Endometrial microvascular endothelial cells (primary cell): ENCODE measurements around the gene GSTT2B. TPM values are rescaled to one million over a fixed set of nuclear protein-coding genes. Genes with fewer than 3 reads are reported as not detected.
"Not testable (repeated sequence)": the region's sequence is repeated elsewhere in the genome, so short reads cannot be mapped to it uniquely, and the experiment has no call there.

Experiments
- in situ Hi-C: cut with HindIII; loops from 2 replicates; pipeline ENCODE4 v1.10.0; 2017; ENCODE audit warnings: low sequenced_read_pairs, low pct_unique_long_range_greater_than_20kb; ENCODE audit errors: inconsistent ontology term
- total RNA-seq: library from RNA; depleted of rRNA; stranded (reverse); fragments of >200 nt; gene quantifications from one replicate; pipeline ENCODE4 v1.2.3, GENCODE V29; 2015; ENCODE audit errors: inconsistent ontology term

The GSTT2B gene
- total RNA-seq, 1 donor from 2014 or later: 0.19 TPM

DNA sequence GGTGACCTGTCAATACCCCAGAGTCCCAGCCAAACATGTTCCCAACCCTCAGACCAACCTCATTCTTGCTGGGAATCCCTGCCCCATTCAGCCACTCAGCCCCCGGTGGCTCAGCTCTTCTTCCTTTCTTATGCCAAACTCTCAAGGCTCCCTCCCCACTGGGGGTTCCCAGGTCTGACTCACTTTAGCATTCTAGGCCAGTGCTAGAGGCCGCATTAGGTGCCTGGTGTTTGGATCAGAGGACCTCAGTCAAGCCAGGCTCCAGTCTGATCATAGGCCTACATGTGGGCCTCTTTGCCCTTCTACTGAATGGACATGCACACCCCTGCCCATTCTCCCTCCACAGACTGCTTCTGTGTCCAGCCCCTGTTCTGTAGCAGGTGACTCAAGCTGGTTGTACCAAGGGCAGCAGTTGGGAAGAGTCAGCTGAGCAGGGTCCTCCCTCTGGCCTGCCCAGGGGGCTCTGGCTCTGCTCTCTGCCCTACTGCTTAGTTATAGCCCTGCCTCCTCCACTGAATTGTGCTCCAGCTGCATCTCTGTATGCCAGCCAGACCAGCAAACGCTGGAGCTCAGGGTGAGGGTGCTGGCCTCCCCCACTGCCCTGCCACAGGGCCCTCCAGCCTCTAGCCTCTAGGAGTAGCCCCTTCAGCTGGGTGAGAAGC is 28.7 kb upstream of the GSTT2B start:
- in situ Hi-C loops: not testable (repeated sequence)

DNA sequence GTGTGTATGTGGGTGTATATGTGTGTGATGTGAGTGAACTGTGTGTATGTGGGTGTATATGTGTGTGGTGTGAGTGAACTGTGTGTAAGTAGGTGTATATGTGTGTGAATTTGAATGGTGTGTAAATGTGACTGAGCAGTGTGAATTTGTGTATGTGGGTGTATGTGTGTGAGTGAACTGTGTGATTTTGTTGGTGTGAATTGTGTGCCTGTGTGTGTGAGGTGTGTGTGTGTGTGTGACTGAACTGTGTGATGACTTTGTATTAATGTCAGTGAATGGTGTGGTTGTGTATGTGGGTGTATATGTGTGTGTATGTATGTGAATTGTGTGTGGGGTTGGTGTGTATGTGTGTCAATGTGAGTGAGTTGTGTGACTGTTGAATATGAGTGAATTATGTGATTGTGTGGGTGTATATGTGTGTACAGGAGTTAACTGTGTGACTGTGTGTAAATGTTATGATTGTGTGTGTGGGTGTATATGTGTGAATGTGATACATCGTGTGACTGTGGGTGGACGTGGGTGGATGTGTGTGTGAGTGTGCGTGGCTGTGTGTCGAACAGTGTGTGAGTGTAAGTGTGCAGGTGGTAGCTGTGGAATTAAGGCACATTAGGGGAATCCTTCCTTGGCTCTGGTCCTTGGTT is 25.7 kb upstream of the GSTT2B start:
- in situ Hi-C loops: not testable (repeated sequence)

DNA sequence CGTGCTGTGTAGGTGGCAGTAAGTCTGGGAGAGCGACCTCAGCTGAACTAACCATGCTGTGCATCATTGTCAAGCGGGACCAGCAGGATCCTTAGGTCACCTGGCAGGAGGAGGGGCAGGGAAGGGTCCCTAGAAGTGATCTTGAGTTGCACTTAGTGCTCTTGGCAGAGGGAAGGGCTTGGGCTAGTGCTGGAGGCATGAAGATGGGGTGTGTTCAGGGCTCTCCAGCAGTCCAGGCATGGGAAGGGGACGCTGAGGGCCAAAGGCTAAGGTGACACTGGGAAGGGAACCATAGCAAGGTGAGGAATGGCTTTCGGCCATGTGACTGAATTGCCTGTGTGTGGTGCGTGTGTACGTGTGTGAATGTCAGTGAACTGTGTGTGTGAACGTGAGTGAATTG is 25.1 kb upstream of the GSTT2B start:
- in situ Hi-C loops: not testable (repeated sequence)

DNA sequence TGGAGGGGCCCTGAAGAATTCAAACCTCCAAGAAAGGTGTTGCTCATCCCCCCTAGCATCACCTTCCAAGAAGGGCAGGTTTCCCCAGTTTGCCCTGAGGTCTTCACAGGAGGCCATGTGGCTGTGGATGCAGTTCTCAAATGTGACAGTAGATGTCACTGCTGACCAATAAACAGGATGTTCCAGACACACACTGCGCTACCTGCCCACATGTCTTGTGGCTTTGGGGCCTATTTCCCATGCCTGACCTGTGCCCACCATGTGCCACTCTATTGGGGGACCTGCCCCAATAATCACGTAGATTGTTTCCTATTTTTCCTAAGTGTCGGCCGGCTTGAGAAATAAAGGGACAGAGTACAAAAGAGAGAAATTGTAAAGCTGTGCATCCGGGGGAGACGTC is 23.4 kb upstream of the GSTT2B start:
- in situ Hi-C loops: no loop called here

DNA sequence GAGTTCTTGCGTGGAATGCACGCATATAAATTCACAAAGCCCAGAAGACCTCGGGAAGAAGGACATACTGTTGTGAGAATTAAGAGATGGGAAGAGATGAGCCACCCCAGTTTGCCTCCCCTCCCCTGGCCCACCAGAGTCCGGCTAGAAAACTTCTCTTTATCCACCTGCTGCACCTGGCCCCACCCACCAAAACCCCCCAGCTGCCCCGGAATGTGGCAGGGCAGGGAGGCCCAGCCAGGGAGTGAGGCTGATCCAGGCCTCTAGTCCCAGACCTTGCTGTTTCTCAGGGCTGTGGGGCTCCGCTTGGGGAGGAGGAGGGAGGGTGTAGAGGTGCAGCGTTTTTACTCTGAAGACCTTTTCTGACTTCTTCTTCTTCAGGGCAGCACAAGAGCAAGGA is 19.6 kb upstream of the GSTT2B start:
- in situ Hi-C loops: not testable (repeated sequence)

DNA sequence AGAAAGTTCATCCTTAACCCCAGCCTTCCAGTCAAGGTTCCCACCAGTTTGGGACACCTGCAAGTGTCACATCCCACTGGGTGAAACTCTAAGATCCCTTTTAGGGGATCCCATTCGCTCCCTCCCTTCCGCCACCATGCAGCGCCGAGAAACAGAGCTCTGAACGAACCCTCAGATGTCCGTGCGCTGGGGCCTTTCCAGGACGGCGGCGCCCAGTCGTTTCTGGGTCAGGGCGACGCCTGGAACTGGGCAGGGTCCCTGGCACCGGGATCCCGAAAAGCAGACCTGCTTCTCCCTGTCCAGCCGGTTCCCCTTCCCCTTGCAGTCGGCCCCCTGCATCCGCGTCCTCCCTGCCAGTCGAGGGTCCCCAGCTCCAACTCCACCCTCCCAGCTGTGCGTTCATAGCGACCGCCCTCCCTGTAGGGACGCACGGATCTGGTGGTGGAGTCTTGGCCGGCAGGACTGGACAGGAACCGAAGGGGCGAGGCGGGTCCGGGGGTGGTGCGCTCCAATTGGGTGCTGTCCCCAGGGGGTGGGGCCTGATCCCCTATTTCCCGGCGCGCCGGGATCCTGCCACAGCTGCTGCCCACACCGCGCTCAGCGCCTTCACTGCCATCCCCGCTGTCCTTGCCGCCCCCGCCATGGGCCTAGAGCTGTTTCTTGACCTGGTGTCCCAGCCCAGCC is 18.7 kb upstream of the GSTT2B start, which contains the start of gene GSTT2:
TSS of gene GSTT2 (plus strand) at position 578 of the 684 bp plus-strand sequence.
- in situ Hi-C loops: not testable (repeated sequence)

DNA sequence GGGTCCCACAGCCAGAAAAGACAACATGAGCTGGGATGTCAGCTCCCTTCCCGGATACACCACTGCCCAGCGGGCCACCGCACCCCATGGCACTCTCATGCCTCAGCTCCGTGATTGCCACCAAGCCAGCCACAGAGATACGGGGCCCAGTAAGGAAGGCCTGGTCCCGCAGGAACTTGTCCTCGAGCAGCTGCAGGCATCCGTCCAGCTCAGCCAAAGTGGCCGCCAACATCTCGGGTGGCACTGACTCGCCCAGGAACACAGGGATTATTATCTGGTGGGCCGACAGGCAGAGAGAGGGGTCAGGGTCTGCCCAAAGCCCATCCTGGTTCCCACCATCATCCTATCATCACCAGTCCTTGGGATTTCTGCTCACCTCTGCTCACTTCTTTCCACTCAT is 16.3 kb upstream of the GSTT2B start:
- in situ Hi-C loops: not testable (repeated sequence)

DNA sequence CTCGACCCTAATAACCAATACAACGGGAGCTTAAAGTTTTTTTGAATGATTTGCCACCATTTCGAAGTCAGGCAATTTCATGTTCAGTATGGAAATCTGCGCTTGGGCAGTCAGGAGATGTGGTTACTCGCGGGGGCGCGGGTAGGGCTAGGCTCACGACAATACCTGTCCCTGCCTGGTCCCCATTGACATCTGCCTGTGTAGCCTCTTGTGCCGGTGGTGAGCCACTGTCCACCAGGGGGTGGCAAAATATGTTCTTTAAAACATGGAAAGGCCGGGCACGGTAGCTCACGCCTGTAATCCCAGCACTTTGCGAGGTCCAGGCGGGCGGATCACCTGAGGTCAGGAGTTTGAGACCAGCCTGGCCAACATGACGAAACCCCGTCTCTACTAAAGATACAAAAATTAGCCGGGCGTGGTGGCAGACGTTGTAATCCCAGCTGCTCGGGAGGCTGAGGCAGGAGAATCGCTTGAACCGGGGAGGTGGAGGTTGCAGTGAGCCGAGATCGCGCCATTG is 13.9 kb upstream of the GSTT2B start:
- in situ Hi-C loops: not testable (repeated sequence)

GRCh38 chr22:23974345-23974744 is 13.3 kb upstream of the GSTT2B start, which contains the start of gene DDT:
Gene DDT (minus strand): TSS chr22:23974441. CDS start chr22:23974414, 27 bp downstream.
- in situ Hi-C loops: not testable (repeated sequence)

DNA sequence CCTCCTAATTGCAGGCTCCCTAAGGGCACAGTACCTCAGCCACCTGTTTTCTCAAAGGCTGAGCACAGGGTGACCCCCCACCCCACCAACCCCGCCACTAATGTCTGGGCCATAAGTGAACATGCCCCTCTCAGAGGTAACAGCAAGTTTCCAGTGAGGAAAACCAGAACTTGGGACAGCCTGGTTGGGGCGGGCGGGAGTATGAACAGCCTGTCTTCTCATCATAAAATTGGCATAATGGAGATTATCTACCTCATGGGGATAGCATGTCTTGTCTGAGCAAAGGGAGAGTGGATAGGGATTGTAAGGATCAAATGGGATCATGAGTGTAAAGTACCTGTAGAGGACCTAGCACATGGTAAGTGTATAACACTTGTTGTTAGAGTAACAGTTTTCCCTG is 10.9 kb upstream of the GSTT2B start:
- in situ Hi-C loops: not testable (repeated sequence)

DNA sequence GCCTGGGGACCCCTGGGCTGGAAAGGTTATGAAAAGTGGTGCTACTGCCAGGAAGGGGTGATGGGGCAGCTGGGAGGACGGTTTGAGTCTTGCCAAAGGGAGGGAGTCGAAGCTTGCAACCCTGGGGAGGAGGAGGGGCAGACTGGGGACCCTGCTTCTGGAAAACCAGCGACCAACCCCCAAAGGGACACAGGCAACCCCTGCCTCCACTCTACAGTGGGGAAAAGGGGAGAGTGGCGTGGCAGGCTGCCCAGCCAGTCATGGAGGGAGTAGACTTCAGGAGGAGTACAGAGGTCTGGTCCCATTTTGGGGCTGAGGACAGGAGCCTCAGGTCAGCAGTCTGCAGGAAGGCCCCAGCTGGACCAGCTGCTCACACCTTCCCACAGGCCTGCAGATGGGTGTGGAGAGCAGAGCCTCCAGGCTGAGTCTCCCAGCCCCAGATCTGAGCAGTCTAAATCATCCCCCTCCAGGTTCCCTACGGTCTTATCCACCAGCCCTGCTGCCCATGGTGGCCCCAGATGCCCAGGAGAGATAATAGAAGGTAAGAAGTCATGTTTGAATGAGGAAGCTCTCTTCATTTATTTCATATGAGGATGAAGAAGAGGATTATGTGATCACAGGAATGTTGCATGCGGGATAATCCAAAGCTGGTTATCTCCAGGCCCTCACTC is 10.0 kb upstream of the GSTT2B start:
- in situ Hi-C loops: no loop called here

DNA sequence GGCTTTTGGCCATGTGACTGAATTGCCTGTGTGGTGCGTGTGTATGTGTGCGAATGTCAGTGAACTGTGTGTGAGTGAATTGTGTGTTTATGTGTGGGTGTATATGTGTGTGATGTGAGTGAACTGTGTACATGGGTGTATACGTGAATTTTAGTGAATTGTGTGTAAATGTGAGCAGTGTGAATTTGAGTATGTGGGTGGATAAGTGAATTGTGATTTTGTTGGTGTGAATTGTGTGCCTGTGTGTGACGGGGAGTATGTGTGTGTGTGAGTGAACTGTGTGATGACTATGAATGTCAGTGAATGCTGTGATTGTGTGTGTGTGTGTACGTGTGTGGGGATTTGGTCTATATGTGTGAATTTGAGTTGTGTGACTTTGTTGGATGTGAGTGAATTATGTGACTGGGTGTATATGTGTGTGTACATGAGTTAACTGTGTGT is 9.2 kb upstream of the GSTT2B start:
- in situ Hi-C loops: no loop called here

GRCh38 chr22:23969071-23969470 is 8.1 kb upstream of the GSTT2B start:
- in situ Hi-C loops: no loop called here

DNA sequence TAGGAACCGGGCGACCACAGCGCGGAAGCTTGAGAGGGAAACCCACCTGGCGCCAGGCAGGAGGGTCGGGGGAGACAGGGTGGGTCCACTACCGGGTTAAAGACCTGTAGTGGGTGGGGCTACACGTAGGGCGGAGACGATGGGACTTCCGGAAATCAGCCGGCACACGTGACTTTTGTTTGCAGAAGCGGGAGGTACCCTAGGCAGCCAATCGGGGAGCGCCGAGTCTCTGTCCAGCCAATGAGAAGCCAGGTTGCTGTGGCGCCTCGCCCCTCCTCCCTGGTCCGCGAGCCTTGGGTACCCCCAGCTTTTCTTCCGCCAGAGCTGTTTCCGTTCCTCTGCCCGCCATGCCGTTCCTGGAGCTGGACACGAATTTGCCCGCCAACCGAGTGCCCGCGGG is 5.6 kb upstream of the GSTT2B start, which contains the start of gene DDTL:
TSS of gene DDTL (plus strand) at position 321 of the 400 bp plus-strand sequence. CDS start at position 348, 27 bp downstream.
- in situ Hi-C loops: not testable (repeated sequence)

GRCh38 chr22:23966094-23966493 is 5.1 kb upstream of the GSTT2B start:
- in situ Hi-C loops: not testable (repeated sequence)

- in situ Hi-C loops: not testable (repeated sequence)
Measured at GRCh38 chr22:23956301-23956900, 4.6 kb downstream of the GSTT2B start.

DNA sequence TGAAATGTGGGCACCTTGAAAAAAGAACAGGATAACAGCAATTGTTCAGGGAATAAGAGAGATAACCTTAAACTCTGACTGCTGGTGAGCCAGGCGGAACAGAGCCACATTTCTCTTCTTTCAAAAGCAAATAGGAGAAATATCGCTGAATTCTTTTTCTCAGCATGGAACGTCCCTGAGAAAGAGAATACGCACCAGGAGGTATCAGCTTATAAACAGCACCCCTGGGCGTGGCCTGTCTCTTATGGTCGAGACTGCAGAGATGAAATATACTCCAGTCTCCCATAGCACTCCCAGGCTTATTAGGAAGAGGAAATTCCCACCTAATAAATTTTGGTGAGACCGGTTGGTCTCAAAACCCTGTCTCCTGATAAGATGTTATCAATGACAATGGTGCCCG is 5.1 kb downstream of the GSTT2B start:
- in situ Hi-C loops: not testable (repeated sequence)

GRCh38 chr22:23954991-23955305 is 6.0 kb downstream of the GSTT2B start:
- in situ Hi-C loops: not testable (repeated sequence)
